Adrenal gland (tissue), 5 donors: Measurements from ENCODE around the gene PMPCA.

Experiments
- POLR2A ChIP-seq, 2 donors: fragments of 450-650 bp; IDR thresholded peaks; one replicate each; pipeline ENCODE4 v1.6.1; 2017; ENCODE audit warnings: antibody characterized with exemption in 2 of 2, mild to moderate bottlenecking in 2 of 2, moderate library complexity in 1 of 2
- TF ChIP-seq, protein P1 (sequence below), 6 experiments: fragments of 450-650 bp in 4 of 6; fragments of 200-600 bp in 2 of 6; sonication (generic) in 1 of 6; IDR thresholded peaks; 1 replicate in 5 of 6; 2 replicates in 1 of 6; pipeline versions ENCODE4 v1.5.1 to v1.8.0; 2016 to 2021; ENCODE audit warnings: antibody characterized with exemption in 6 of 6, mild to moderate bottlenecking in 2 of 6, moderate library complexity in 1 of 6
- donor health status: DM: no; HTN: no; CAD: no.

GRCh38 chr9:136445799-136446198 is 35.3 kb downstream of the PMPCA start:
- no peak for TF ChIP-seq POLR2A (IDR thresholded peaks at IDR 0.05)
- TF ChIP-seq, protein P1, sequence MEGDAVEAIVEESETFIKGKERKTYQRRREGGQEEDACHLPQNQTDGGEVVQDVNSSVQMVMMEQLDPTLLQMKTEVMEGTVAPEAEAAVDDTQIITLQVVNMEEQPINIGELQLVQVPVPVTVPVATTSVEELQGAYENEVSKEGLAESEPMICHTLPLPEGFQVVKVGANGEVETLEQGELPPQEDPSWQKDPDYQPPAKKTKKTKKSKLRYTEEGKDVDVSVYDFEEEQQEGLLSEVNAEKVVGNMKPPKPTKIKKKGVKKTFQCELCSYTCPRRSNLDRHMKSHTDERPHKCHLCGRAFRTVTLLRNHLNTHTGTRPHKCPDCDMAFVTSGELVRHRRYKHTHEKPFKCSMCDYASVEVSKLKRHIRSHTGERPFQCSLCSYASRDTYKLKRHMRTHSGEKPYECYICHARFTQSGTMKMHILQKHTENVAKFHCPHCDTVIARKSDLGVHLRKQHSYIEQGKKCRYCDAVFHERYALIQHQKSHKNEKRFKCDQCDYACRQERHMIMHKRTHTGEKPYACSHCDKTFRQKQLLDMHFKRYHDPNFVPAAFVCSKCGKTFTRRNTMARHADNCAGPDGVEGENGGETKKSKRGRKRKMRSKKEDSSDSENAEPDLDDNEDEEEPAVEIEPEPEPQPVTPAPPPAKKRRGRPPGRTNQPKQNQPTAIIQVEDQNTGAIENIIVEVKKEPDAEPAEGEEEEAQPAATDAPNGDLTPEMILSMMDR (IDR thresholded peaks at IDR 0.05): no peak
